ENCODE results near the gene LRRC4C. TPM values are rescaled to one million over a fixed set of nuclear protein-coding genes. Genes with fewer than 3 reads are reported as not detected.

Gene LRRC4C
- total RNA-seq, 1 experiment from 2014 or later: 0.13 TPM

GRCh38 chr11:41133023-41133422 is 326.4 kb downstream of the LRRC4C start:
- Histone ChIP-seq H3K56ac (ENCODE audit: insufficient read length, low read depth, low read length) (no peak overlapping the region), H3T11ph (ENCODE audit: low read length) (no peak overlapping the region), H3K79me1 (ENCODE audit: insufficient read depth, low read depth, low read length, poor library complexity, severe bottlenecking) (no peaks in the 10 kb centered on the region), H3K79me2 (ENCODE audit: insufficient read depth, low read length) (no peaks in the 10 kb centered on the region), H3K4me1 (ENCODE audit: insufficient read depth, low read length) (no peaks in the 10 kb centered on the region), H4K5ac (ENCODE audit: insufficient read length, low read depth, low read length) (no peak overlapping the region), H3K27me3 (ENCODE audit: insufficient read depth, low read length) (no peaks in the 10 kb centered on the region), H2BK20ac (ENCODE audit: low read depth, low read length, poor library complexity, severe bottlenecking) (no peak overlapping the region), H3K23ac (ENCODE audit: insufficient read length, low read depth, low read length) (no peak overlapping the region), H3K4me2 (ENCODE audit: insufficient read depth, insufficient read length, low read length) (no peak overlapping the region), H2BK5ac (ENCODE audit: insufficient read length, low read length) (no peak overlapping the region), H3K9ac (ENCODE audit: extremely low read depth, insufficient read length, low read length) (no peak overlapping the region), H3K4ac (ENCODE audit: low read depth, low read length) (no peak overlapping the region), H3K18ac (ENCODE audit: insufficient read length, low read depth, low read length) (no peak overlapping the region), H4K91ac (ENCODE audit: insufficient read length, low read depth, low read length) (no peak overlapping the region), H4K20me1 (ENCODE audit: control insufficient read depth, insufficient read depth, insufficient read length) (no peaks in the 10 kb centered on the region), H3K27ac (ENCODE audit: insufficient read length, low read depth, low read length) (no peak overlapping the region), H2AFZ (ENCODE audit: low read length) (no peak overlapping the region), H3K9me3 (ENCODE audit: control insufficient read depth, low read depth, low read length) (no peaks in the 10 kb centered on the region), H2AK5ac (ENCODE audit: insufficient read length, low read length) (no peak overlapping the region), H4K8ac (replicated peaks; ENCODE audit: insufficient read length, low read depth, low read length) (no peak overlapping the region), H2BK12ac (ENCODE audit: insufficient read length, low read depth, low read length) (no peak overlapping the region), H2BK120ac (ENCODE audit: low read depth, low read length, poor library complexity, severe bottlenecking) (no peak overlapping the region), H3K23me2 (ENCODE audit: insufficient read length, low read depth, low read length, poor library complexity, severe bottlenecking) (no peaks in the 10 kb centered on the region), H3K14ac (ENCODE audit: insufficient read depth, low read length) (no peak overlapping the region), H2BK15ac (ENCODE audit: low read depth, low read length) (no peak overlapping the region)
- no CpG with 5 or more reads among the region's 2 CpGs for WGBS (ENCODE audit: extremely low coverage, insufficient read length, low lambda C conversion rate)
- DNase-seq: no peak
- no peak overlapping the region for H3K27ac Mint-ChIP-seq
- H3K9me3 Mint-ChIP-seq: no peaks in the 10 kb centered on the region; a peak in 1 of 5 replicates
- H3K4me1 Mint-ChIP-seq: peaks cover 4 to 7% of the 10 kb centered on the region in 2 experiments
- no peak for TF ChIP-seq CTCF (conservative IDR thresholded peaks at IDR 0.05)
- H3K4me3 Mint-ChIP-seq: no peak overlapping the region
- H3K36me3 Mint-ChIP-seq (ENCODE audit: insufficient read depth in 1 of 3, low read depth in 3 of 3): no peaks in the 10 kb centered on the region
- no peaks in the 10 kb centered on the region for H3K27me3 Mint-ChIP-seq (ENCODE audit: low read depth)

Measured in H9 (cell line).